Liver (tissue), 3 donors: ENCODE measurements around the gene IQSEC3.

Experiments used
- CTCF ChIP-seq: fragments of 150-350 bp; IDR thresholded peaks from 2 replicates; pipeline ENCODE4 v1.5.1; 2017; ENCODE audit warnings: improper control_type of control experiment, low read depth, low read length; ENCODE audit not compliant: missing input control
- JUND ChIP-seq, 2 donors: IDR thresholded peaks; 2 replicates each; pipeline ENCODE4 v1.6.1; 2016; ENCODE audit warnings: antibody characterized with exemption in 2 of 2
- RXRA ChIP-seq, 2 donors: IDR thresholded peaks; 2 replicates each; pipeline ENCODE4 v1.6.1; 2017 to 2018; ENCODE audit warnings: antibody characterized with exemption in 2 of 2, mild to moderate bottlenecking in 1 of 2
- SP1 ChIP-seq: IDR thresholded peaks from 2 replicates; pipeline ENCODE4 v1.6.1; 2018; ENCODE audit warnings: antibody characterized with exemption, mild to moderate bottlenecking
- donor health status: healthy.
- donor health status: healthy.

GRCh38 chr12:196436-196835 is 129.9 kb downstream of the IQSEC3 start:
- no peak for TF ChIP-seq CTCF
- no peak for TF ChIP-seq SP1
- no peak for TF ChIP-seq RXRA (IDR thresholded peaks at IDR 0.05)
- no peak for TF ChIP-seq JUND (IDR thresholded peaks at IDR 0.05)
